GM18861 (cell line): Measurements from ENCODE around the gene FGL2.
A peak's percentile ranks its signal among the peaks of the same experiment; 100 is the strongest.
"Not testable (repeated sequence)": the region's sequence is repeated elsewhere in the genome, so short reads cannot be mapped to it uniquely, and the experiment has no call there.

Source experiments
- ATAC-seq: cut with Tn5 transposase; IDR thresholded peaks from one replicate; pipeline ENCODE4 v1.9.1; 2021; ENCODE audit not compliant: unreplicated experiment

Gene FGL2

DNA sequence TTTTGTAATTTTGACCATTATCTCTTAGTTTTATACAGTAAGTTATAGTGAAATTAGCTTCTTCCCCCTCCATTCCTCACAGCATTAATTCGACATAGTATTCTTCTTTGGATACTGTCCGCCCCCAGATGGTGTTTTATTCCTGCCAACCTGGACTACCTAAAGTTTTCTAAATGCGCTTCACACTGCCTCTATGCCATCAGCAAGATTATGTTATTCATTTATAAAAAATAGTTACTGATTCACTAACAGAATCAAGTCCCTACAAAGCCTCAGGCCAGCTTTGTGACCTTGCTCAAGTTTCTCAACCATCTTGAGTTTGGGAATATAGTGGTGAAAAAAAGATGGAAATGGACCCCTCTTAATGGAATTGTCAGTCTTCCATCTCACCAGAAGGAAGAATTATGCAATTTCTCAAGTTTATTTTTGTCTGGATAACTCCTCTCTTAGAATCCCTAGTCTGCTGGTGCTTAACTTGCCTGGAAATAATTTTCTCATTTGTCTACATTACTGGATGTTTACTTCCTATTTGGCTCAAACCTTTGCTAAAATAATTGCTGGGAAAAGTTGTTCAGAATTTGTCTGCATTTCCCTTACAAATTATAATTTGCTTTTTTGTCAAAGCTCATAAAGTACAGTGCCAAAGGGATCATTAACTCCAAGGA, 16.7 kb upstream of the FGL2 start:
- no peak for ATAC-seq

DNA sequence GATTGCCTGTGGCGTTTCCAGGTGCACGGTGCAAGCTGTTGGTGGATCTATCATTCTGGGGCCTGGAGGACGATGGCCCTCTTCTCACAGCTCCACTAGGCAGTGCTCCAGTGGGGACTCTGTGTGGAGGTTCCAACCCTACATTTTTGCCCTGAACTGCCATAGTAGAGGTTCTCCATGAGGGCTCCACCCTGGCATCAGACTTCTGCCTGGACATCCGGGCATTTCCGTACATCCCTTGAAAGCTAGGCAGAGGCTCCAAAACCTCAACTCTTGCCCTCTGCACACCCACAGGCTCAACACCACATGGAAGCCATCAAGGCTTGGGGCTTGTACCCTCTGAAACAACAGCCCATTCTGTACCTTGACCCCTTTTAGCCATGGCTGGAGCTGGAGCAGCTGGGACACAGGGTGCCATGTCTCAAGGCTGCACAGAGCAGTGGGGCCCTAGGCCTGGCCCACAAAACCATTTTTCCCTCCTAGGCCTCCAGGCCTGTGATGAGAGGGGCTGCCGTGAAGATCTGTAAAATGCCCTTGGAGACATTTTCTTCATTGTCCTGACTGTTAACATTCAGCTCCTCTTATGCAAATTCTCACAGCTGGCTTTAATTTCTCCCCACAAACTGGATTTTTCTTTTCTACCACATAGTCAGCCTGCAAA, 10.0 kb upstream of the FGL2 start:
- no peak for ATAC-seq

DNA sequence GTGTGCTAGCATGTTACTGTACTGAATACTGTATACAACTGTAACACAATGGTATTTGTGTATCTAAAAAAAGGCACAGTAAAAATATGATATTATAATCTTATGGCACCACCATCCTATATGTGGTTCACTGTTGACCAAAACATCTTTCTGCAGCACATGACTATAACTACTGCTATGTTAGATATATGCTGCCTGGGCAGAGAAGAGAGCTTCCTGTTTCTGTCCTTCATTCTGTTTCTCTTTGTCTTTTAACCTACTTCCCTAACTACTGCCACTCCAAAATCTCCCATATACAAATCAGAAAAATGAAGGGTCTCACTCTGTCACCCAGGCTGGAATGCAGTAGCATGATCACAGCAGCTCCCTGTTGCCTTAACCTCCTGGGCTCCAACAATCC, 8.8 kb upstream of the FGL2 start:
- no peak for ATAC-seq

DNA sequence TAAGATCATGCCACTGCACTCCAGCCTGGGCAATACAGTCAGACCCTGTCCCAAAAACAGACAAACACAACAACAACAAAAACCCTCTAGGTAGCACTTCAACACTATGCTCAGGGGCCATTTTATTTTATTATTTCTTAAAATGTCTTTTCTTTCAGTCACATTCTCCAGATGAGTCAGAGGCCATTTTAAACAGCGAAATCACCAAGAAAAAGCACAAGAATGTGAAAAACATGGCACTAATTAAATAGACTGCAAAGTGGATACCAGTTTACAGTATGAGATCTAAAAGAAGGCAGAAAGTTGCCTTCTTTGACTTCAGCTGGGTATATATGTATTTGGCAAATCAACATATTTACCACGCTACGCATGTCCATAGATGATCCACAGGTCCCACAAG, 6.1 kb upstream of the FGL2 start:
- no peak for ATAC-seq

DNA sequence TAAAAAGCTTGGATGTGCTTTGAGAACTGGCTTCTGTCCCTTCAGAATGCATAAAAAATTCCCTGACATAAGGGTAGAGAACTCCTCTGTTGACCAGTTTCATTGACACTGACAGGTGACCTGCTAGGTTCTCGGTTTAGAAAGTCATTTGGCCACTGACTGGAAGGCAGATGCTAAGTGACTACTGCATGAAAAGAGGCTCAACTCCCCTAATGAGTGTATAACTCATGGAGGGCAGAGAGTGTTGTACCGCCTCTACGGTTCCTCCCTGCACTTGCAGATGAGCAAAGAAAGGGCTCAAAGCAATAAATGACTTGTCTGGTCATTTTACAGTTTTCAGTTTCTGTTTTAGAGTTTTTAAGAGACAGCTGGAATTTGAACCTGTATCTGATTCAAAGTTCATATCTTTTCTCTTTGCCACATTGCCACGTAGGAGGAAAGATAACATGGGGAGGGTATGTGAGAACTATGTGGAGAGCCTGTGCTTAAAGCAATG, 2.9 kb upstream of the FGL2 start:
- ATAC-seq = peak; percentile 91

DNA sequence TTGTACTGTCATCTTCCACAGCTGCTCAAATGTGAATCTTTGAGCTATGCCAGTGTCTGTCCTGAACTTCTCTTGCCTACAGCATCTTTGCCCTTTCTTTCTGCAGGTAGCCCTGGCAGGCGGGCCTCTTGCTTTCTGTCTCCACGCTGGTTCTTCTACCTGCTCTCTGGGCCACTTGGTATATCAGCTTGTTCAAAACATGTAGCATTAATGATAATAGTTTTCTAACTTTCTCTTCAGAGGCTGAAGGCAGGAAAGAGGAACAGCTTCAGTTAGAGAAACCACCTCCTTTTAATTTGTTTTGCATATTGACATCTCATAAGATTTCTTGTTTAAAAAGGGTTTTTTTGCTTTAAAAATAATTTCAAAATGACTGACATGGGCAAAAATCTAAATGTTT, 923 bp upstream of the FGL2 start:
- no peak for ATAC-seq

DNA sequence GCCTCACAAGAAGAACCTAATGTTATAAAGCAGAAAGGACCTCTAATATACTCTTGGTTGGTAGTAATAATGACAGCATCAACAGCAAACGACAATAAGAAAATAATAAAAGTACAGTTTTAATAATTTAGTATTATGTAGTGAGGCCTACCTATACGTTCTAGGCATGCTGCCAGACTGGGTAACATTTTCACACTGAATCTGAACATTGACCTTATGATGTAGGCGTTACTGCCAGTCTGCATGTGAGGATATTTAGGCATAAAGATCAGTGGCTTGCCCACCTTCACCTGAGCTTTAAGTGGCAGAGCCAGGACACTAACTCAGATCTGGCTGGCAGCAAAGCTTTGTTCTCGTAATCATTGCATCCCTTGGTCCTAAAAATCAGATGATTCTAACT, 2.5 kb downstream of the FGL2 start:
- no peak for ATAC-seq

DNA sequence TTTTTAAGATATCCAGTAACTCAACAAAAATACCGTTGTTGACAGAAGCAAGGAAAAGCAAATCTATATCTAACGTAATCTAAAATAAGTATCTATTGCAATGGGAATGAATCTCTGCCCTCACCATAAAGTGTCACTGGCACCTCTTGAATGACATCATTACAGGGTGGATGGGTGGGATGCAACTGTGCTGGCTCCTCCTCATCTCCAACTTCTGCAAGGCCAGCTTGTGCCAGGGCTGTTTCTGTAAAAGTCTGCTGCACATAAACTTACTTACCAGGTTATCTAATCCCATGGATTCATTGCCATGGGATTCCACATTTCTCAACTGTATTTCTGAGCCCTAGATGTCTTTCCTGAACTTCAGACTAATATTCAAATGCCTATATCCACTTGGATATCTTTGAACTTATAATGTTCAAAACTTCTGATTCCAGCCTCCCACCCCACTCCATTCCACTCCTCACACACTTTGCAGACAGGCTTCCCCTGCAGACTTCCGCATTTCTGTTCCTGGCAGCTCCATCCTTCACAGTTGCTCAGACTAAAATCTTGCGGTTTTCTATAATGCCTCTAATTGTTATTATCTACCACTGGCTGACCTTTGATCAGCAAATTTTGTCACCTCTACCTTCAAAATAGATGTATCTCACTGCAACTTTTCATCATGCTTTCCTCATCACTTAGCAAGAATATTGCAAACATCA, 10.7 kb downstream of the FGL2 start:
- ATAC-seq = no peak

DNA sequence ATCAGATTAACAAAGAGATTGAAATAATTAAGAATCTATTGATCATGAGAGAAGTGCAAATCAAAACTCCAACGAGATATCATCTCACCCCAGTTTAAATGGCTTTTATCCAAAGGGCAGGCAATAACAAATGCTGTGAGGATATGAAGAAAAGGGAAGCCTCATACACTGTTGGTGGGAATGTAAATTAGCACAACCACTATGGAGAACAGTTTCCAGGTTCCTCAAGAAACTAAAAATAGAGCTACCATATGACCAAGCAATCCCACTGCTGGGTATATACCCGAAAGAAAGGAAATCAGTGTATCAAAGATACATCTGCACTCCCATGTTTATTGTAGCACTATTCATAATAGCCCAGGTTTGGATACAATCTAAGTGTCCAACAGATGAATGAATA, 13.8 kb downstream of the FGL2 start:
- no peak for ATAC-seq

DNA sequence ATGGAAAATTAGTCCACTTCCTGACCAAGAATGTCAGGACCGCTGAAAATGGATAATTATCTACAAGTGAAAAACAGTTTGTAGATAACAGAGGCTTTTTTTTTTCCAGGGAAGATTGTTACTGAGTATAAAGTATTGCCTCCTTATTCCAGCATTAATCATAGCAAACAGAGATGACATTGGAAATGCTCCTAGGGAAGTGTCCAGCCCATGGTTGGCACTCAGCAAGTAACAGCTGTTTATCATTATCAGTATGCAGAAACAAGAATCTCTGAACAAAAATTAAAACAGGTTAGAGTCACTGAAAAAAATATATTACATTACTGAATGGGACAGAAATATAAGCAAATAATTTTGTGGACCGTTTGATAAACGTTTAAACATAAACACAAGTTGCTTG, 14.6 kb downstream of the FGL2 start:
- no peak for ATAC-seq

DNA sequence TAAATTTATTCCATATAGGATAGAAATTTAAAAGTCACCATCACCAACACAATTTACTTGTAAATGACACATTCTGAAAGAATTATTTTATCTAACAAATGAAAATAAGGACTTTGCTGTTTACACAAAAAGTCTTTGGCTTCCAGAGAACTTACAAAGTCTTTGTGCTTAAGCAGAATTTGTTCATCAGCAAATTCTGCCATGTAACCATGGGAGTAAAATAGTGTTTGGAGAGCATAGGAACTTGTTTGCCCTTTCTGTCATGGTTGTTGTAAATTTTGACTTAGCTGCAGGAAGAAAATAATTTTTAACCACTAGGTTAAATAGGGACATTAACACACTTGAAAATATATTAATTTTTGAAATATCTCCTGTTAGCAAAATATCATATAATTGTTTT, 15.2 kb downstream of the FGL2 start:
- no peak for ATAC-seq

DNA sequence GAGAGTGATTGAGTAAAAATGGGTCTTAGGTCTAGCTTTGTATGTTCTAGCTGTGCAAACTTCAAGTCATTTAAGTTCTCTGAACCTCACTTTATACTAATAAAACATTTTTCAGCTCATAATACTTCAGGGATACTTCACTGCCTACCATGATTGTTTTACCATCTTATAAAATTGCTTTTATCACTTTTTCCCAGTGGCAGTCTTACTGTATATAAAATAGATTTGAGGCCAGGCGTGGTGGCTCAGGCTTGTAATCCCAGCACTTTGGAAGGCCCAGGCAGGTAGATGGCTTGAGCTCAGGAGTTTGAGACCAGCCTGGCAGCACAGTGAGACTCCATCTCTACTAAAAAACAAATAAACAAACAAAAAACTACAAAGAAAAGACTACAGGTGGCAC, 17.4 kb downstream of the FGL2 start:
- no peak for ATAC-seq

DNA sequence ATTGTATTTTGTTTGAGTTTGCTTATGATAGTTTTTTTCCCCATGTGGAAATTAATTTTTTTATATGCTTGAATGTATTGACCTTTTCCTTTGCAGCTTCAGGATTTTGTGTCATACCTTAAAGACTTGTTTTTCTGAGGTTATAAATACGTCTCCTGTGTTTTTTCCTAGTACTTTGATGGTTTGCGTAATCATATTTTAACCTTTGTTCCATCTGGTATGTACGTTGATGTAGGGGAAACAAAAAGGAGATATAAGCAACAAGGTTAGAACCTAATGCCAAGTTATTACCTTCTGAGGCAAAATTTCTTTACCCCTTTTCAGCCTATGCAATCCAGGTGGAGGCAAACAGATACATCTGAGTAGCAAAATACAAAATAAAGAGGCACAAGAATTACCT, 17.9 kb downstream of the FGL2 start:
- ATAC-seq = no peak

DNA sequence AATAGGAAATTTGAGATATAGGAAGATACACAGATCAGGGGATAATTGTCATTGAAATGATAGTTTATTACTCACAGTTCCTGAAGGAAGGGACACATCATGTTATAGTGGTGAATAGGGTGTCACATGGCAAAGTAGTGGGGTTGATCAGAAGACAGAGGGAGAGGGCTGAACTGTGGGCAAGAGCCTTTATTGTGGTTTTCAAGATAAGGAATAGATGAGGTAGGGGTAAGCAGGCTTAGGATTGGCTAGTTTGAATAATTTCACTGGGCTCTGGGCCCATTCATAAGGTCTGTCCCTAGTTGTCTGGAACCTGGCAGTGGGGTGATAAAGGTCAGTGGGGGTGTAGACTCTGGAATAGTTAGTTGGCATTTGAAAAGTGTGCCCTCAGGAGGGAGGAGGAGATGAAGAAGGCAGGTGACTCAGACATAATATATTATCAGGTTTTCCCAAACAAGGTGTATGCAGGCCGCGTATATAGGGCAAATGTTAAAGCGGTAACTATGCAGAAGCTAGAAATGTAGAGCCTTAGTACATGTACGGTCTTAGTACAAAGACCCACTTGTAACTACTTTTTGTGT, 18.5 kb downstream of the FGL2 start:
- no peak for ATAC-seq

DNA sequence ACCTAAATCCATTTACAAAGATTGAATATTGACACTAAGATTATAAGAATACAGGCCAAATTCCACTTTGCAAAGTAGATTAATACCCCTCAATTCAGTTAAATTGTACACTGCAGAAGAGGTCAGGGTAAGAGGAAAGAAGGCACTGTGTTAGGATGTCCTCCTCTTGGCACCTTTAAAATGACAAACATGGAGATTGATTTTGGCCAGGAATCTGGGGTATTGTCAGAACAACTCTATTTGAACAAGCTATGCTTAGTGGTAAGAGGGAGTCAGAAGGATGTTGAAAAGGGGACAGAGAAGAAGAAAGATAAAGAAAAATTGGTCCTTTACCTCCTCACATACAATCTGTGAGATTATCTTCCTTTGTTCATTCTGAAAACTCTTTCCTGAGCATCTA, 21.6 kb downstream of the FGL2 start:
- not testable (repeated sequence) for ATAC-seq

DNA sequence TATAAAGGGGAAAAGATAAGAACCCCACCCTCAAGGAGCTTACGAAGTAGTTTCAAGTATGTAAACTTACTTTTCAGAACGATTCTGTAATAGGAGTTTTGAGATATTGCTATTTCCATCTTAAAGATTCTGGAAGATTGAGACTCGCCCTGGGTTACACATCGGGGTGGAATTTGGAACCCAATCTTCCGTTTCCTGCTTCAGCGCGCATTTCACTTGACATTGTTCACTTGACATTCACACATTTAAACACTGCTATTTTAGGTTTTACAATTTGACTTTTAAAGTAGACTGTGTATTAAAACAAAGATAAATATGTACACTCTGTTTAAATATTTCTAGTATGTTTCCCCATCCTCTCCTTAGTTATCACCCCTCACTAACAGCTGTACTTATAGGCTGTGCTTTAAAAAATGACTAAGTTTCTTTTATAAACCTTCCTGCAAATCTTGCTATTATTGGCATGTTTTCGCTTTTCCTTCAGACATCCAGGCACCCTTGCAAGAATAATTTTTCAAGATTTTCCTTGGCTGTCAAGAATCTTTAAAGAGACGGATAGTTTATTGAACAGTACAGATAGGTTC, 22.2 kb downstream of the FGL2 start:
- not testable (repeated sequence) for ATAC-seq

DNA sequence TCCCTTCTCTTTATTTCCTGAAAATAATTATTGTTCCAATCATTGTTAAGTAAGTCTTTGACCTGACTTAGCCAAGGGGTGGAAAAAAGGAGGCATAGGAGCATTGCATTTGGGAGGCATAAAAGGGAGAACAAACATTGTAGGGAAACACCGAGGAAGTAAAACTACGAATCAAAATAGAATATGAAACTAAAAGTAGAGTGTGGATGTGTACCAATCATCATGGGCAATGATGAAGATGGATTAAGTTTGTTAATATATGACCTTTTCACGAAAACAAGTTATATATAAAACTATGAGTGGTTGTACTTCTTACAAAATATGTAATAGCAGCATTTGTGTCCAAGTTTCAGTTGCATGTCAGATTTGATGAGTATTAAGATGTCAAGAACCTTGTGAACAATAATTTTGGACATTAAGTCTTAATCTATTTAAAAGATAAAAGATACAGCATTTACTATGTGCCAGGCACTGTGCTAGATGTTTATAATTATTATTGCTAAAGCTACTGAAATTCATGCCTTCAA, 24.3 kb downstream of the FGL2 start:
- peak; percentile 79 for ATAC-seq

DNA sequence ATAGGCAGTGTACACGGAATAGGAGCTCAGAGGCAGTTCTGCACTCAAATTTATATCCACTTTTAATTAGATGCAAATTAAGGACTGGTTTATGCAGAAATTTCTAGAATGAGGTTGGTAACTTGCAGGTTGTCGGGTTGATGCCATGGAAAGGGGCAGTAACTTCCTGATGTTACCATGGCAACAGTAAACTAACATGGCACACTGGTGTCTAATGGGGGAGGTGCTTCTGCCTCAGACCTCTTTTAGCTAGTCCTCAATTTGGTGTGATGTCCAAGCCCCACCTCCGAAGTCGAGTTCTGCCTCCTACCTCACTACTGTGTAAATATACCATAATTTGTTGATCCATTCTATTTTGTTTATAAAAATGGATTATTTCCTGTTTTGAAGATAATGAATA, 25.2 kb downstream of the FGL2 start:
- ATAC-seq = not testable (repeated sequence)

DNA sequence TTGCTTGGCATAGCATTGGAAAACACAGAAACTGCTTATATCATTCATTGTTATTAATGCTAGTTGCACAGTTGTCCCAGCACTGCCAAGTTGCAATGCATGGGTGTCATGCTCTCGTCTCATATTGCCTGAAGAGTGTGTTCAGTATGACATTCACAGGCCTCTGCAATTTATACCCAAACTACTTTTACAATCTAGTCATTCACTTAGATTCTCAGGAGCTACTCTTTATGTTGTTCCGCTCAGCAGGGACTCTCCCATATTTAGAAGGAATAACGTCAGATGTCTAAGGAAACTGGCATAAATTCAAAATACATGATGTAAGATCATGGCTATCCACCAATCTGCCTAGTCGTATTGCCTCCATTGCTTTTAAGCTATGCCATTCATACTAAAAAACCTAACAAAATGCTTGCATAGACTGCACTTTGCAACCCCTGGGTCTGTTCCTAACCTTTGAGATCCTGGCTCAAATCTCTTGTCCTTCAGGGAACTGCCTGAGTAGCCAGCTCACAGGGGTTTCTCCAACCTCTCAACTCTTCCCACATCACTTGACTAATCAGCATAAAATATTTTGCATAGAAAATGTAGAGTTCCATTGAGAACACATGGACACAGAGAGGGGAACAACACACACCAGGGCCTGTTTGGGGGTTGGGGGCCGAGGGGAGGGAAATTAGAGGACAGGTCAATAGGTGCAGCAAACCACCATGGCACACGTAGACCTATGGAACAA, 27.0 kb downstream of the FGL2 start:
- not testable (repeated sequence) for ATAC-seq

DNA sequence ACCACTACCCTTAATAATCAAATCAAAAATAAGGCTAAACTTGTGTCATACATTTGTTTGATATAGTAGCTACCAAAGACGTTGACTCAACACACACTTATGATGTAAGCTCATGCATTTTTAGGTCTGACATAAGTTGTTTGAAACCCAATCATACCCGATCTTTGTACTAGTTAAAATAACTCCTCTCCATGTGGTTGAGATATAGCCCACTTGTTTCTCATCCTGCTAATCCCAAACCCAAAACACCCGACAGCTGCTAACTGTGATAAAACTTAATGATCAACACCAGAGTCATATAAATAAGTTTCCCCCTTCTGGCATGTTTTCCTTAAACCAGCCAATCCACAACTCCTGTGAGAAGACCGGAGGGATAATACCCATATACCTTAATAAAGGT, 28.5 kb downstream of the FGL2 start:
- ATAC-seq = not testable (repeated sequence)

DNA sequence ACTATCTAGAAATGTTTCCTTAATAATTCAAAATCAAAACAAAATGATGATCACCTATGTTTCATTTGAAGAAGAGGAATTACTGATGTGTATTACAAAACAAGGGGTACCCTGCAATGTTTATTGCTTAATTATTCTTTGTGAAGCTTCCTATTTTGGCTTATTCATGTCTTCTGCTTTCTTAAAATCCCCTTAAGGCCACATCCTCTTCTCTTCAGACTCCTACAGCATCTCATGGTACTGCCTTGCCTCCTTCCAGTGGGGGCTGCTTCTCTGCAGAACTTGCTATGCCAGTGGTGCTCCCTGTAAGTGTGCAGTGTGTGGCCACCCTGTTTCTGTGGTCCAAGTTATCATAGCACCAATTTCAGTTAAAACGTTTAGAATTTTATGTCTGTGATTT, 42.2 kb downstream of the FGL2 start:
- ATAC-seq = peak; percentile 58
